Measurements from ENCODE around the gene NPC1L1. TPM values are rescaled to one million over a fixed set of nuclear protein-coding genes. Genes with fewer than 3 reads are reported as not detected.

NPC1L1 gene
- total and polyA plus RNA-seq, 5 experiments from 2014 or later, result 0.13 to 0.16 TPM; not detected in 3

DNA sequence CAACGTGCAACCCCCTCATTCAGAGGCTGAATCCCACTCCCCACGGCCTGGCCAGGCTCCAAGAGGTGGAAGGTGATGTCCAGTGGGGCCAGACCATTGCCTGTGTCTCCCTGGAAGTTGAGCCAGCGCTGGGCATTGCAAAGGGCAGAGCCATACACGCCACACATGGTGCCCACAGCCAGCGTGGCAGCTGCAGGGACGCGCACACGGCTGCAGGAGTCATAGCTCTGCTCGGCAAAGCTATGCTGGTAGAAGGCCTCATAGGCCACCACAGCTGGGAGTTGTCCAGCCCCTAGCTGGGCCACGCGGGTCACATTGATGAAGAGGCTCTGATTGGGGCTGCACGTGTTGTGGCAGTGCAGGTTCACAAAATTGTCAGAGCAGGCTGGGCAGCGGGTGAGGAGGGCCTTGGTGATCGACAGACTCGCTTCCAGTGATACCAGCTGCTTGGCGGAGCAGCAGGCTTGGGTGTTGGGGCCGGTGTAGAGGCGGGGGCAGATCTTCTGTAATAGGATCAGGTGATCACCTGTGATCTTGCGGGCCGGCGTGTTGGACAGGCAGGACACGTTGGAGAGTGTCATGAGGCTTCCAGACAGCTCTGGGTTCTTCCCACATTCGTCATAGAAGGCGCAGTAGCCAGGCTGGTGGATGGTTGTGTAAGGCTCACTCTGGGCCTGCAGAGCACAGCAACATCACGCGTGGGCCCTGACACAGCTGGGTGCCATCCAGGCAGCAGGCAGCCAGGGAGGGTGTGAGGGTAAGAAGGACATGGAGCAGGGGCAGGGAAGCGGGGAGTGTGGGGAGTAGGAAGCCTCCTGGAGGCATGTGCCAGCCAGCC, 1.2 kb downstream of the NPC1L1 start:
- Mint-ChIP-seq H3K27ac (peak overlapping the region in 1 of 10 donors; percentile 81), H3K27me3 (peaks cover 0 to 2% (median 0%) of the 10 kb centered on the region in 5 donors), H3K36me3 (no peaks in the 10 kb centered on the region), H3K4me3 (no peak overlapping the region), H3K4me1 (no peaks in the 10 kb centered on the region), H3K9me3 (no peaks in the 10 kb centered on the region)
- ATAC-seq (no peak), DNase-seq (no peak)
- POLR2A ChIA-PET, result no interaction called here

DNA sequence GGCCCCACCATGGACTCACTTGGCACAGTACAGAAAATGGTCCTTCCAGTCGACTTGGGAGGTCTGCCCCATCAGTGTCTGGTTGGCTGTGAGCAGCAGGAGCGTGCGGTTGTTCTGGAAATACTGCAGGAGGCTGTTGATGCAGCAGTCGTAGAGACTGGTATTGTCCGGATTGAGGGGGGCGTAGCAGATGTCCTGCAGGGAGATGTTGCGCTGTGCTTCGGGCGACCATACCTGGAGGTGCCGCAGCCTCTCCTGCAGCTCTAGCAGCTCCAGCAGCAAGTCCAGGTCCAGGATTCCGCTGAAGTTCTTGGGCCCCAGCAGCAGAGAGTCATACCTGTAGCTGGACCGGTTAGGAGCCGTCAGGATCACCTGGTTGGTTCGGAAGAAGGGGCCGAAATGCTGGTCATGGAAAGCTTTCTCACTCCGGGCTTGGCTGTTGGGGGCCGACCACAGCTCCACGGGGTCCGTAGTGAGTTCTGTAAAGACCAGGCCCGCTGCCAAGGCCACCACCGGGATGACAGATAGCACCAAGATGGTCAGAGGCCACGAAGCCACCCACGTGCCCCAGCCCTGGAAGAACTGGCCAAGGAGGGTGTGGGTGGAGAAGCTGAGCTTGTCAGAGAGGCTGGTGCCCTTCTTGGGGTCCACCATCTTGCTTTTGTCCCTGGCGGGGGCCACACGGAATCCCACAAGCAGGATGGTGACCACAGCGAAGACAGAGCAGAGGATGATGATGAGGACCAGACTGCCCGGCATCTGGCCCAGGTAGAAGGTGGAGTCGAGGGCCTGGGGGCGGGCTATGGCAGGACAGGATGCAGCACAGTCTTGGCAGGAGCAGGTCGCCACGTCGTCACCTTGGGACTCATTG, 2.1 kb downstream of the NPC1L1 start:
- Mint-ChIP-seq H3K27ac (no peak overlapping the region), H3K4me3 (no peak overlapping the region), H3K36me3 (no peaks in the 10 kb centered on the region), H3K4me1 (peaks cover 0 to 2% (median 0%) of the 10 kb centered on the region in 4 donors), H3K27me3 (no peaks in the 10 kb centered on the region), H3K9me3 (no peaks in the 10 kb centered on the region)
- ATAC-seq (no peak), DNase-seq (no peak)
- POLR2A ChIA-PET, result interaction anchor here (0.7 kb wide), 1 partner anchor 187 kb away, joined by 3 read pairs; no protein-coding TSS in a partner anchor

DNA sequence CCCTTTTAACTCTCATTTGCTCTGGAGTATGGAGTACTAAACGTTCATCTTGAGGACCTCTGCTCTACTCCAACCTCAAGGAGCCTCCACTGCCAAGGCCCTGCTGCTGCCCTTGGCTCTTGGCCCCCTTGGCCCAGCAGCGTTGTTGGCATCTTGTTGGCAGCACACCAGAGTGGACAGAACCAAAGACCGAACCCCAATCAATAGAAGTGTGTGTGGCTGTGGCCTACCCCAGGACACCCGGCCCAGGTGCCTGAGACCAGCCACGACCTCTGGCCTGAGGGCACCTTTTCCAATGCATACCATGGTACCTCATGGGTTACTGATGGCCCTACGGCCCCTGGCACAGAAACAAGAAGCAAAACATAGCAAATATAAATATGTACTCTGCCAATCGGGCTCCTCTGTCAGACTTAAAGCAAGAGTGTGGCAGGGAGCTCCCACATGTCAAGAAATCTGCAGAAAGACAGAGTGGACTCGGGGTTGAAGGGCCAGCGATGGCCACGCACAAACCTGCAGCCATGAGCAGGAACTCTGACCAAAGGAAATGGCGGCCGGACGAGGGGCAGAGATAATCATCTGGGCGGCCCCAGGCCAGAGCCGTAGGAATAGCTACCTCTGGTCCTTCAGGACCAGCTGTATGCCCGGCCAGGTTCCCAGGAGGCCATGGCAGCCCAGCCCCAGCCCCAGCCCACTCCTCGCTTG, 2.9 kb downstream of the NPC1L1 start:
- Mint-ChIP-seq H3K9me3 (no peaks in the 10 kb centered on the region), H3K27me3 (no peaks in the 10 kb centered on the region), H3K4me1 (peaks cover 0 to 3% (median 0%) of the 10 kb centered on the region in 4 donors), H3K27ac (peak overlapping the region in 3 of 10 donors; percentile 4 to 47 (median 25)), H3K4me3 (no peak overlapping the region), H3K36me3 (no peaks in the 10 kb centered on the region)
- DNase-seq (no peak), ATAC-seq (no peak)
- POLR2A ChIA-PET, result no interaction called here

DNA sequence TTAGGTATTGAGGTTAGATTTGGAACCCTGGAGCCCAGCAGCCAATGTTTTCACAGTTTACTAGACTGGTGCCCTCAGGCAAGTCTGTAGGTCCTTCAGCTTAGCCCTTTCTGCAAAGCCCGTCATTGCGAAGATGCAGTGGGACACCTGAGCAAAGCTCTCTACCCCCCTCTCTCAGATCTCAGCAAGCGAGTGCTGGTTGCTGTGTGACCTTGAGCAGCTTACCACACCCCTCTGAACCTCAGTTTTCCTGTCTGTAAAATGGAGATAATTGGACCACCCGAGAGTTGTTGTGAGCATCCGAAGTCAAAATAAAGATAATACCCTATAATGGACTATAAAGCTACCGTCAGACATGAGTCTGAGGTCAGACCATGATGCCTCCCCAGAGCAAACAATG, 3.7 kb downstream of the NPC1L1 start:
- no peaks in the 10 kb centered on the region for H3K27me3 Mint-ChIP-seq
- DNase-seq (no peak), ATAC-seq (no peak)
- no peaks in the 10 kb centered on the region for H3K9me3 Mint-ChIP-seq
- H3K4me1 Mint-ChIP-seq, result peaks cover 0 to 3% (median 0%) of the 10 kb centered on the region in 4 donors
- no peak overlapping the region for H3K27ac Mint-ChIP-seq
- no peaks in the 10 kb centered on the region for H3K36me3 Mint-ChIP-seq
- POLR2A ChIA-PET, result no interaction called here
- no peak overlapping the region for H3K4me3 Mint-ChIP-seq

DNA sequence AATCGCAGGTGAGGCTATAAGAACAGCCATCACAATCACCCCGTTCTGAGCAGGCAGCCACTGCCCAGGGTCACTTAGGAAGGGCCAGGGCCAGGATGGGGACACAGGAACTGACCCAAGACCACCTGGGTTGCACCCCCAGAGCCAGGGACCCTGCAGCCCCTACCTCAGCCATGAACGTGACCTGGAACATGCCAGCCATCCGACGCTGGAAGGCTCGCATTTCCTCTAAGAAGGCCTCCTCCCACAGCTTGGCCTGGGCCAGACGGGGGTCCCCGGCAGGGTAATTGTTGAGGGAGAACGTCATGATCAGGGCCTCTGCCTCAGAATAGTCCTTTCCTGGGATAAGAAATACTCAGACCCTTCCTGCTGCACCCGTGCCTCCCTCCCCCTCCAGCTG, 5.0 kb downstream of the NPC1L1 start:
- H3K27ac Mint-ChIP-seq, result peak overlapping the region in 1 of 10 donors; percentile 43
- no peaks in the 10 kb centered on the region for H3K27me3 Mint-ChIP-seq
- no peaks in the 10 kb centered on the region for H3K36me3 Mint-ChIP-seq
- DNase-seq (no peak), ATAC-seq (no peak)
- no peak overlapping the region for H3K4me3 Mint-ChIP-seq
- POLR2A ChIA-PET, result interaction anchor here (0.5 to 0.6 kb wide), 2 partner anchors 9 to 467 kb away, joined by 3 to 5 read pairs; no protein-coding TSS in a partner anchor
- no peaks in the 10 kb centered on the region for H3K9me3 Mint-ChIP-seq
- peaks cover 0 to 3% (median 1%) of the 10 kb centered on the region in 4 donors for H3K4me1 Mint-ChIP-seq

DNA sequence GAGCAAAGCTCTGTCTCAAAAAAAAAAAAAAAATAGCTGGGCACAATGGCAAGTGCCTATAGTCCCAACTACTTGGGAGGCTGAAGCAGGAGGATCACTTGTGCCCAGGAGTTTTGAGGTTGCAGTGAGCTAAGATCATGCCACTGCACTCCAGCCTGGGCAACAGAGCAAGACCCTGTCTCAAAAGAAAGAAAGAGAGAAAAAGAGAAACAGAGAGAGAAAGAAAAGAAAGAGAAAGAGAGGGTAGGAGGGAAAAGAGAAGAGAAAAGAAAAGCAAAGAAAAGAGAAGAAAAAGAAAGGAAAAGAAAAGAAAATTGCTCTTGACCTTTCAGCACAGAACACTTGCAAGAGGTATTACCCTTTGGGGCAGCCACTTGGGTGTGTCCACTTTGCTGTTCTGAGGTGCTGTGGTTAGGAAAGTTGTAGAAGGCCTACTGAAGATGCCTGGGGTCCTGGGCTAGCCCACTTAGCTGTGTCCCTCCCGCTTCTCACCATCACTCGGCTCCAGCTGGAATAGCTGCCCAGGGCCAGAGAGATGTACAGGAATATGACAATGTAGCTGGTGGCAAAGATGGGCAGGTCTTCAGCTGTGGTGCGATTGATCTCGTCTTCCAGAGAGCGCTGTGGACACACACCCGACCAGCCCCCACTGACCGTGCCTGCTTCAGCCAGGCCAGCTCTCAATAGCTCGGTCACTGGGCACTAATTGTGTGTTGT, 5.6 kb downstream of the NPC1L1 start:
- DNase-seq (no peak), ATAC-seq (no peak)
- Mint-ChIP-seq H3K4me1 (peaks cover 0 to 4% (median 1%) of the 10 kb centered on the region in 4 donors), H3K27me3 (no peaks in the 10 kb centered on the region), H3K4me3 (no peak overlapping the region), H3K27ac (peak overlapping the region in 2 of 10 donors; percentile 29 to 87), H3K9me3 (peaks cover 0 to 2% (median 0%) of the 10 kb centered on the region in 9 donors), H3K36me3 (no peaks in the 10 kb centered on the region)
- POLR2A ChIA-PET, result interaction anchor here (0.5 kb wide), 1 partner anchor 10 kb away, joined by 3 read pairs; no protein-coding TSS in a partner anchor

DNA sequence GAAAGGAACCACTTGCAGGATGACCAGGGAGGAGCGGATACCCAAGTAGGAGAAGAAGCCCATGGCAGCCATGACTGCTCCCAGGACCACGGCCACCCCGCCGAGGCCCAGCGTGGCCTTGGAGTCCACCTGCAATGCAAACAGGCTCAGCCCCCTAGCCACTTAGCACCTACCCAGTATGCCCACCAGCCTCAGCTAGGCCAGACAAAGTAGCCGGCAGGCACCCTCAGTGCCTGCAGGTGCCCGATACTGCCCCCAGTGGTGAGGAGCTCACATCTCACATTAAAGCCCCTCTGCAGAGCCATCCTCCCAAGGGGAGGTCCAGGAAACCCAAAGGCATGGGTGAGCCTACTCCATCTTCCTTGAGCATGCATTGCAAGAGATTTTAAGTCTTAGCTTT, 6.6 kb downstream of the NPC1L1 start:
- H3K27me3 Mint-ChIP-seq, result no peaks in the 10 kb centered on the region
- peak in 7 of 10 donors; percentile 14 to 46 (median 34) for DNase-seq
- POLR2A ChIA-PET, result no interaction called here
- H3K4me1 Mint-ChIP-seq, result peaks cover 0 to 4% (median 1%) of the 10 kb centered on the region in 4 donors
- peaks cover 0 to 3% (median 0%) of the 10 kb centered on the region in 9 donors for H3K9me3 Mint-ChIP-seq
- peak; percentile 67 to 76 for ATAC-seq
- H3K27ac Mint-ChIP-seq, result no peak overlapping the region
- H3K4me3 Mint-ChIP-seq, result no peak overlapping the region
- no peaks in the 10 kb centered on the region for H3K36me3 Mint-ChIP-seq

DNA sequence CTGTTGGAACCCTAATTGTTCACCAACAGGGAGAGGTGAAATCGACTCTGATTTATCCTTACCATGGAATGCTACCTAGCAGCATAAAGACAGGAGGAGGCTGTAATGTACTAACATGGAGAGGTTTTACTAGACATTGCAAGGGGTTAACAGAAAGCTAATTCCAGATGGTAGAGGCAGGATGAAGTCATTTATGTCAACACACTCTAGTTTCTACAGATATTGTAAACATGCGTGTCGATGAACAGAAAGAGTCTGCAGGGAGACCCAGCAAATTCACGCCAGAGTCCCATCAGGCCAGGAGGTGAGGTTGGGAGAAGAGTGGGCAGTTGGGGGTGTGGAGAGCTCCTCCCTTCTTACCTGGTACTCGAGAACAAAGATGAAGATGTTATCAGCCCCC, 7.0 kb downstream of the NPC1L1 start:
- H3K4me3 Mint-ChIP-seq, result no peak overlapping the region
- no peak for DNase-seq
- H3K27me3 Mint-ChIP-seq, result peaks cover 0 to under 1% (median 0%) of the 10 kb centered on the region in 5 donors
- ATAC-seq, result no peak
- H3K36me3 Mint-ChIP-seq, result no peaks in the 10 kb centered on the region
- POLR2A ChIA-PET, result no interaction called here
- peaks cover 0 to 3% (median 0%) of the 10 kb centered on the region in 9 donors for H3K9me3 Mint-ChIP-seq
- peaks cover 0 to 4% (median 1%) of the 10 kb centered on the region in 4 donors for H3K4me1 Mint-ChIP-seq
- H3K27ac Mint-ChIP-seq, result no peak overlapping the region

DNA sequence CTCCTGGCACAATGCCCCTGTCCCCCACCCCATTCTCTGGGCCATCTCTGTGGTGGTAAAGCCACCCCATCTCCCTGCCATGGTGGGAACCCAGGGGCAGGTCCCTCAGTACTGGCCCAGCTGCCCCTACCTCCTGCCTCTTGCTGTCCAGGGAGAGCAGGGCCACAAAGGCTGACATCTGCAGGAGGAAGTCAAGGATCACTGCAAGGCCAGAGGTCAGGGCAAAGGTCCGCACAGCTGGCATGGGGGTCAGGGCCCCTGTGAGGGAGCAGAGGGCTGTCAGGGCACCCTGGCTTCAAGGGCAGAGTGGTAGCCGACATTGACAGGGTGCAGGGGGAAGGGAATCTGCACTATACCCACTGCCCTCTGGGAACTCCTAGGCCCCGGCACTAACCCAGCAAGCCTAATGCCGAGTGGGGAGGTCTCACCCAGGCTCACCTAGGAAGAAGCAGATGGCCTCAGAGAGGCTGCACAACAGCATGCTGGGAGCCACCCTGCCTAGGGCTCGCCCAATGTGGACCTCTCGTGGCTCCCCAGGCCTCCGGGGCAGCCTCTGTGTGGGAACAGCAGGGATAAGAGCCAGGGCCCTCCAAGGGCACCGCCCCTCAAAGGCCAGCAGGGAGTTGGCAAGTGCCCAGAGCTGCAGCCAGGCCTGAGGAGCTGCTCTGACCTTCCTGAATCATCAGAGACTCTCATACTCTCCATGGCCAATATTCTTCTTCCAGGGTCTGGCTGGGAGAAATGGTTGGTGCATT, 7.7 kb downstream of the NPC1L1 start:
- H3K4me3 Mint-ChIP-seq, result no peak overlapping the region
- peaks cover 0 to 4% (median 1%) of the 10 kb centered on the region in 4 donors for H3K4me1 Mint-ChIP-seq
- POLR2A ChIA-PET, result no interaction called here
- H3K36me3 Mint-ChIP-seq, result no peaks in the 10 kb centered on the region
- no peak for DNase-seq
- ATAC-seq, result no peak
- H3K27ac Mint-ChIP-seq, result no peak overlapping the region
- H3K27me3 Mint-ChIP-seq, result peaks cover 0 to 2% (median 0%) of the 10 kb centered on the region in 5 donors
- peaks cover 0 to 5% (median under 1%) of the 10 kb centered on the region in 9 donors for H3K9me3 Mint-ChIP-seq

DNA sequence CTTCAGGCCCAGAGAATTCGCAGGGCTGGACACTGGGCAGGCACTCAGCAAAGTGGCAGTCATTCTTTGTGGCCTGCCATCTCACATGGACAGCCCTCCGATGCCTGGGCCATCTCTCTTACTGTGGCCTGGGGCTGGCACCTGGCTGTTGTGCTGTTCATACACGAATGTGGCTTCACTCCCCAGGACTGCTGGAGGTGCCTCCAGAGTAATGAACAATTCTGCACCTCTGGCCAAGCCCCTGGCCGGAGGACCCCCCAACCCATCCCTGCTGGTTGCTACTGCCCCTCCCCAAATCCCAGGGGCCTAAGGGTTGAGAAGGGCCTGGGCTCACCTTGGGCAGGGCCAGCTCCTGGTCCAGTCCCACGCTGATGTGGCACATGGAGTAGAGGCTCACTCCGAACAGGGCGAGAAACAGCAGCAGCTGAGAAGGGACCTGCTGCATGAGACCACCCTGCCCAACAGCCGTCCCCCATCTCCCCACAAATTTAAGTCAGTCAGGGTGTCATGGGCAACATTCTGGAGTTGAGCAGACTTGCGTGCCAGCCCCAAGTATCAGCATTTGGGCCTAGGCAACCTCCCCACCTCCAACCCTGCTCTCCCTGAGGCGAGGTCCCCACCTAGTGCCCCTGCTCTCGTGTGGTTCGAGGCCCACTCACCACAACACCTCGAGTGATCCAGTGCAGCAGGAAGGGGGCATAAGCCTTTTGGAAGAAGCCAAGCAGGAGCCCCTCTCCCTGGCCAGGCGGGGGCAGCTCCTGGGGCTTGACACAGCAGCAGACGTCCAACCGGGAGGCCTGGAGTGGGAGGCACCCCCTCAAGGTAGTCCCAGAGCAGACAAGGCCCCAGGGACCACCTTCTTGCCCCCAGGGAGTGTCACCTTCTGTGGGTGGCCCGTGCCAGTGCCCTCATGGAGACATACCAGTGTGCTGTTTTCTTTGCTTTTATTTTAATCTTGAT, 9.4 kb downstream of the NPC1L1 start:
- Mint-ChIP-seq H3K9me3 (peaks cover 0 to 18% (median 3%) of the 10 kb centered on the region in 9 donors), H3K27me3 (peaks cover 0 to 2% (median 0%) of the 10 kb centered on the region in 5 donors), H3K27ac (peak overlapping the region in 2 of 10 donors; percentile 24 to 28), H3K4me1 (peaks cover 0 to 4% (median 1%) of the 10 kb centered on the region in 4 donors), H3K36me3 (no peaks in the 10 kb centered on the region), H3K4me3 (no peak overlapping the region)
- no peak for ATAC-seq
- POLR2A ChIA-PET, result no interaction called here
- DNase-seq, result no peak
